H1 (cell line): ENCODE measurements around the gene CADM2. TPM values are rescaled to one million over a fixed set of nuclear protein-coding genes. Genes with fewer than 3 reads are reported as not detected.

Experiments
- CTCF ChIA-PET: fragments of 300-600 bp; sonication (Branson Sonifier 250); formaldehyde crosslinking; loops from one replicate; lab custom pipeline; 2021; ENCODE audit not compliant: partially characterized antibody; lab: Charles Lee
- POLR2A ChIA-PET: fragments of 300-600 bp; sonication (Branson Sonifier 250); formaldehyde crosslinking; loops from one replicate; lab custom pipeline; 2021; ENCODE audit warnings: inconsistent platforms; ENCODE audit not compliant: partially characterized antibody; lab: Charles Lee
- DNase-seq, 2 experiments: peaks; one replicate each; pipeline versions ENCODE4 v3.0.0 to v3.0.0-alpha.2; 2010 to 2022; ENCODE audit warnings: low spot score in 2 of 2, low read depth in 1 of 2, mixed read lengths in 1 of 2
- FAIRE-seq: peaks from 2 replicates; lab custom pipeline; 2011; peaks lifted over from hg19 to GRCh38; lab: Jason Lieb, UNC
- H2AFZ ChIP-seq: 2 replicates; pipeline ENCODE4 v1.8.1; 2012; ENCODE audit warnings: low read length, inconsistent platforms
- H2AK5ac ChIP-seq: 2 replicates; pipeline ENCODE4 v1.6.1; 2013; ENCODE audit warnings: low read depth, low read length
- H2BK120ac ChIP-seq: replicated peaks from 2 replicates; pipeline ENCODE3; 2013; ENCODE audit warnings: low read depth, low read length, inconsistent platforms
- H2BK12ac ChIP-seq: 2 replicates; pipeline ENCODE4 v1.6.1; 2013; ENCODE audit warnings: low read depth, low read length
- H2BK15ac ChIP-seq: 2 replicates; pipeline ENCODE4 v1.6.1; 2013; ENCODE audit warnings: low read length
- H2BK20ac ChIP-seq: 2 replicates; pipeline ENCODE4 v1.6.1; 2013; ENCODE audit warnings: low read length
- H2BK5ac ChIP-seq: 2 replicates; pipeline ENCODE4 v1.6.1; 2013; ENCODE audit warnings: low read depth, low read length
- H3K14ac ChIP-seq: 2 replicates; pipeline ENCODE4 v1.6.1; 2013; ENCODE audit warnings: inconsistent platforms; ENCODE audit not compliant: insufficient read length
- H3K18ac ChIP-seq: 2 replicates; pipeline ENCODE4 v1.6.1; 2013; ENCODE audit warnings: low read length; ENCODE audit errors: extremely low read depth
- H3K23ac ChIP-seq: 2 replicates; pipeline ENCODE4 v1.6.1; 2013; ENCODE audit warnings: inconsistent platforms; ENCODE audit not compliant: insufficient read length
- H3K23me2 ChIP-seq: 2 replicates; pipeline ENCODE4 v1.6.1; 2013; ENCODE audit warnings: low read depth, low read length
- H3K27ac ChIP-seq: 2 replicates; pipeline ENCODE4 v1.6.1; 2011; ENCODE audit warnings: low read depth, low read length, inconsistent platforms
- H3K27me3 ChIP-seq, 4 experiments: replicated peaks in 1 of 4; 1 replicate in 1 of 4; 2 replicates in 3 of 4; pipeline versions ENCODE4 v1.6.1 to v1.8.1; 2011 to 2013; ENCODE audit warnings: low read length in 3 of 4, mild to moderate bottlenecking in 3 of 4, inconsistent platforms in 2 of 4, mixed read lengths in 2 of 4, moderate library complexity in 1 of 4; ENCODE audit not compliant: control insufficient read depth in 3 of 4, insufficient read depth in 3 of 4; ENCODE audit errors: extremely low read depth in 1 of 4
- H3K36me3 ChIP-seq, 4 experiments: 2 replicates each; pipeline versions ENCODE4 v1.6.1 to v1.8.1; 2011 to 2013; ENCODE audit warnings: mild to moderate bottlenecking in 4 of 4, low read length in 3 of 4, moderate library complexity in 2 of 4, control low read depth in 1 of 4, inconsistent platforms in 1 of 4; ENCODE audit not compliant: insufficient read depth in 4 of 4, control insufficient read depth in 2 of 4
- H3K4ac ChIP-seq: replicated peaks from 2 replicates; pipeline ENCODE3; 2013; ENCODE audit warnings: low read length, low read depth, mixed read lengths, inconsistent platforms; ENCODE audit not compliant: insufficient read length
- H3K4me1 ChIP-seq, 4 experiments: replicated peaks in 1 of 4; 1 replicate in 1 of 4; 2 replicates in 3 of 4; pipeline versions ENCODE4 v1.6.1 to v1.8.1; 2011 to 2013; ENCODE audit warnings: low read length in 3 of 4, inconsistent platforms in 2 of 4, mixed read lengths in 1 of 4; ENCODE audit not compliant: insufficient read depth in 4 of 4, control insufficient read depth in 3 of 4
- H3K4me2 ChIP-seq, 2 experiments: 2 replicates each; pipeline versions ENCODE4 v1.6.1 to v1.8.1; 2011 to 2013; ENCODE audit warnings: low read depth in 2 of 2, low read length in 2 of 2, control low read depth in 1 of 2, inconsistent platforms in 1 of 2, mild to moderate bottlenecking in 1 of 2; ENCODE audit not compliant: insufficient read depth in 1 of 2
- H3K4me3 ChIP-seq, 4 experiments: fragments of 200-600, 300-600 bp in 1 of 4; sonication (generic), shearing (Covaris generic), sonication (Bioruptor Twin) in 1 of 4; 2 replicates each; pipeline versions ENCODE4 v1.5.1 to v1.8.1; 2011 to 2016; ENCODE audit warnings: low read length in 4 of 4, low read depth in 3 of 4, control low read depth in 2 of 4, inconsistent platforms in 2 of 4, mild to moderate bottlenecking in 2 of 4, mixed read lengths in 1 of 4, moderate library complexity in 1 of 4; ENCODE audit not compliant: insufficient read depth in 2 of 4; ENCODE audit errors: extremely low read depth in 1 of 4
- H3K56ac ChIP-seq: replicated peaks from 2 replicates; pipeline ENCODE3; 2013; ENCODE audit warnings: low read depth, mild to moderate bottlenecking, mixed read lengths, low read length, inconsistent platforms; ENCODE audit not compliant: insufficient read length
- H3K79me1 ChIP-seq: 2 replicates; pipeline ENCODE4 v1.6.1; 2013; ENCODE audit warnings: low read depth, low read length, control low read depth
- H3K79me2 ChIP-seq, 2 experiments: 2 replicates each; pipeline versions ENCODE4 v1.6.1 to v1.8.1; 2012 to 2013; ENCODE audit warnings: low read length in 2 of 2, mild to moderate bottlenecking in 2 of 2, inconsistent platforms in 1 of 2; ENCODE audit not compliant: insufficient read depth in 2 of 2, control insufficient read depth in 1 of 2
- H3K9ac ChIP-seq, 4 experiments: replicated peaks in 1 of 4; 1 replicate in 1 of 4; 2 replicates in 3 of 4; pipeline versions ENCODE4 v1.6.1 to v1.8.1; 2011 to 2013; ENCODE audit warnings: low read depth in 3 of 4, low read length in 3 of 4, control low read depth in 2 of 4, mild to moderate bottlenecking in 2 of 4, moderate library complexity in 2 of 4, inconsistent platforms in 1 of 4; ENCODE audit errors: extremely low read depth in 1 of 4
- H3K9me3 ChIP-seq, 2 experiments: 2 replicates each; pipeline versions ENCODE4 v1.6.1 to v1.8.1; 2012 to 2013; ENCODE audit warnings: mild to moderate bottlenecking in 2 of 2, moderate library complexity in 2 of 2, control low read depth in 1 of 2, inconsistent platforms in 1 of 2, low read depth in 1 of 2, low read length in 1 of 2, mixed read lengths in 1 of 2; ENCODE audit not compliant: insufficient read depth in 2 of 2
- H4K20me1 ChIP-seq, 2 experiments: replicated peaks in 1 of 2; 2 replicates each; pipeline versions ENCODE3 to v1.8.1; 2011 to 2013; ENCODE audit warnings: inconsistent platforms in 2 of 2, low read length in 2 of 2, mild to moderate bottlenecking in 1 of 2; ENCODE audit not compliant: insufficient read depth in 2 of 2, control insufficient read depth in 1 of 2
- H4K5ac ChIP-seq: 2 replicates; pipeline ENCODE4 v1.6.1; 2013; ENCODE audit warnings: low read length, low read depth, mixed read lengths, inconsistent platforms; ENCODE audit not compliant: insufficient read length
- H4K8ac ChIP-seq: 2 replicates; pipeline ENCODE4 v1.8.0; 2013; ENCODE audit warnings: mild to moderate bottlenecking, moderate library complexity, low read length, inconsistent platforms; ENCODE audit not compliant: insufficient read depth; ENCODE audit errors: extremely low read depth
- H4K91ac ChIP-seq: replicated peaks from 2 replicates; pipeline ENCODE3; 2013; ENCODE audit warnings: low read length, mixed read lengths, inconsistent platforms; ENCODE audit not compliant: insufficient read length
- ASH2L ChIP-seq: fragments of 200-600, 300-600 bp; sonication (generic); IDR thresholded peaks from one replicate; pipeline ENCODE4 v1.7.1; 2017; ENCODE audit warnings: low read length
- CEBPB ChIP-seq: IDR thresholded peaks from 2 replicates; pipeline ENCODE4 v1.6.1; 2012; ENCODE audit warnings: low read depth, low read length
- CHD2 ChIP-seq: IDR thresholded peaks from 2 replicates; pipeline ENCODE4 v1.6.1; 2012; ENCODE audit warnings: low read length, improper control_type of control experiment
- CTBP2 ChIP-seq: IDR thresholded peaks from 2 replicates; pipeline ENCODE4 v1.7.0; 2011; ENCODE audit warnings: borderline replicate concordance, mild to moderate bottlenecking, moderate library complexity, mixed read lengths, low read length; ENCODE audit not compliant: insufficient read depth, insufficient read length
- EGR1 ChIP-seq: IDR thresholded peaks from 2 replicates; pipeline ENCODE4 v1.6.1; 2011; ENCODE audit warnings: low read depth, low read length, borderline replicate concordance
- EZH2 ChIP-seq: fragments of 200-600 bp; sonication (generic); IDR thresholded peaks from 2 replicates; pipeline ENCODE4 v1.7.1; 2012; ENCODE audit warnings: low read depth, mild to moderate bottlenecking, moderate library complexity, low read length, inconsistent platforms; ENCODE audit not compliant: severe bottlenecking
- GTF2F1 ChIP-seq: IDR thresholded peaks from 2 replicates; pipeline ENCODE4 v1.6.1; 2012; ENCODE audit warnings: low read depth, low read length, improper control_type of control experiment, borderline replicate concordance
- JUN ChIP-seq: IDR thresholded peaks from 2 replicates; pipeline ENCODE4 v1.6.1; 2011; ENCODE audit warnings: low read depth, mild to moderate bottlenecking, improper control_type of control experiment, low read length
- JUND ChIP-seq: IDR thresholded peaks from 2 replicates; pipeline ENCODE4 v1.6.1; 2011; ENCODE audit warnings: mild to moderate bottlenecking, improper control_type of control experiment, low read length
- KDM4A ChIP-seq: IDR thresholded peaks from one replicate; pipeline ENCODE4 v1.7.1; 2012; ENCODE audit warnings: low read depth, mild to moderate bottlenecking, moderate library complexity, low read length, inconsistent platforms; ENCODE audit not compliant: severe bottlenecking
- KDM5A ChIP-seq: fragments of 200-600 bp; IDR thresholded peaks from 2 replicates; pipeline ENCODE4 v1.7.1; 2012; ENCODE audit warnings: mild to moderate bottlenecking, low read length, inconsistent platforms, mixed read lengths
- POLR2A ChIP-seq, 2 experiments: IDR thresholded peaks; 1 replicate in 1 of 2; 2 replicates in 1 of 2; pipeline ENCODE4 v1.6.1; 2011; ENCODE audit warnings: low read depth in 2 of 2, low read length in 2 of 2, mild to moderate bottlenecking in 2 of 2; ENCODE audit errors: control extremely low read depth in 1 of 2
- POLR2AphosphoS5 ChIP-seq: IDR thresholded peaks from 2 replicates; pipeline ENCODE4 v1.6.1; 2011; ENCODE audit warnings: low read depth, low read length
- SP1 ChIP-seq: IDR thresholded peaks from 2 replicates; pipeline ENCODE4 v1.6.1; 2011; ENCODE audit warnings: low read depth, low read length
- SRF ChIP-seq: IDR thresholded peaks from 2 replicates; pipeline ENCODE4 v1.6.1; 2011; ENCODE audit warnings: mild to moderate bottlenecking, low read depth, low read length, moderate library complexity
- SUZ12 ChIP-seq: fragments of 200-600 bp; sonication (generic); IDR thresholded peaks from 2 replicates; pipeline ENCODE4 v1.6.1; 2012; ENCODE audit warnings: mild to moderate bottlenecking, inconsistent platforms, low read length, moderate library complexity, mixed read lengths
- TAF1 ChIP-seq: IDR thresholded peaks from 2 replicates; pipeline ENCODE4 v1.6.1; 2011; ENCODE audit warnings: mild to moderate bottlenecking, low read depth, low read length
- WGBS, 2 experiments: shearing (Covaris generic) in 1 of 2; methylation state at CpG; one replicate each; pipeline versions ENCODE4 v1.1.6 to v1.1.7; 2013 to 2015; ENCODE audit warnings: low lambda C conversion rate in 2 of 2, mixed read lengths in 2 of 2, inconsistent platforms in 1 of 2, low coverage in 1 of 2, missing lambda C conversion rate in 1 of 2; ENCODE audit not compliant: insufficient replicate concordance in 2 of 2, insufficient coverage in 1 of 2, insufficient read length in 1 of 2; ENCODE audit errors: extremely low coverage in 1 of 2, missing lambda C conversion rate in 1 of 2; 5-methylcytosine and 5-hydroxymethylcytosine counted together
- polyA plus RNA-seq, 7 experiments: library from polyadenylated mRNA; depleted of rRNA in 3 of 7; stranded (reverse) in 5 of 7; unstranded in 2 of 7; fragments of >200 nt in 5 of 7; fragments of 200-250 nt in 2 of 7; gene quantifications; 1 replicate in 5 of 7; 2 replicates in 1 of 7; 4 replicates in 1 of 7; pipeline versions ENCODE4 v1.2.1 to v1.2.3, GENCODE V29; 2011 to 2013; ENCODE audit warnings: missing spikeins in 2 of 7, mixed read lengths in 2 of 7
- total RNA-seq: library from RNA; stranded (reverse); fragmentation: NEBNext Ultra II Directional; extraction: Animal tissue kit (Norgen Biotek cat#: 25700); gene quantifications from 2 replicates; pipeline ENCODE4 v1.2.1, GENCODE V29; 2021

The CADM2 gene
- total and polyA plus RNA-seq, 2 of the 8 experiments (the other 6 are each of a cell fraction or from before 2014, with no cell fraction given), result 14.9 to 20.9 TPM

GRCh38 chr3:85377115-85377514 is 418.3 kb downstream of the CADM2 start:
- H2BK120ac ChIP-seq, result no peak overlapping the region
- H2BK15ac ChIP-seq, result no peak overlapping the region
- no peak overlapping the region for H3K4me2 ChIP-seq
- no peak overlapping the region for H2AFZ ChIP-seq
- no peaks in the 10 kb centered on the region for H3K79me2 ChIP-seq
- H2BK12ac ChIP-seq, result no peak overlapping the region
- no peak overlapping the region for H4K91ac ChIP-seq
- H3K36me3 ChIP-seq, result no peaks in the 10 kb centered on the region
- no peak overlapping the region for H2BK20ac ChIP-seq
- no peak overlapping the region for H3K14ac ChIP-seq
- POLR2A ChIA-PET, result no interaction called here
- FAIRE-seq (no peak), DNase-seq (no peak)
- H3K9me3 ChIP-seq, result no peaks in the 10 kb centered on the region
- WGBS, 2 experiments, result 83% methylated on average over 3 of the region's 3 CpGs; no CpG with 5 or more reads in 1 of the 2 experiments
- CTCF ChIA-PET, result interaction anchor here (0.7 to 1.6 kb wide), 5 partner anchors 15 to 1349 kb away, joined by 3 to 4 read pairs (median 3); no protein-coding TSS in a partner anchor
- no peak overlapping the region for H4K5ac ChIP-seq
- H3K23me2 ChIP-seq, result no peaks in the 10 kb centered on the region
- H3K27me3 ChIP-seq, result no peaks in the 10 kb centered on the region
- H3K18ac ChIP-seq, result no peak overlapping the region
- H4K8ac ChIP-seq, result no peak overlapping the region
- no peak overlapping the region for H3K27ac ChIP-seq
- no peaks in the 10 kb centered on the region for H4K20me1 ChIP-seq
- H3K4me3 ChIP-seq, result no peak overlapping the region
- H3K79me1 ChIP-seq, result no peaks in the 10 kb centered on the region
- no peak overlapping the region for H2AK5ac ChIP-seq
- H3K56ac ChIP-seq, result no peak overlapping the region
- no peak overlapping the region for H3K9ac ChIP-seq
- H3K23ac ChIP-seq, result no peak overlapping the region
- no peak overlapping the region for H2BK5ac ChIP-seq
- H3K4me1 ChIP-seq, result no peaks in the 10 kb centered on the region
- H3K4ac ChIP-seq, result no peak overlapping the region
- TF ChIP-seq EGR1 (no peak), SUZ12 (no peak), TAF1 (no peak), GTF2F1 (no peak), JUND (no peak), KDM4A (no peak), CHD2 (no peak), CTBP2 (no peak), KDM5A (no peak), CEBPB (no peak), POLR2AphosphoS5 (no peak), POLR2A (IDR thresholded peaks at IDR 0.05; ENCODE audit: control extremely low read depth in 1 of 2, low read depth in 2 of 2, low read length in 2 of 2) (no peak), EZH2 (no peak), SRF (no peak), JUN (no peak), SP1 (no peak), ASH2L (no peak)
